Heart left ventricle (tissue), 13 donors: ENCODE results near the gene APEH.

Experiments used
- POLR2A ChIP-seq, 2 donors: fragments of 450-650 bp; IDR thresholded peaks; one replicate each; pipeline ENCODE4 v1.6.1; 2017; ENCODE audit warnings: antibody characterized with exemption in 2 of 2, mild to moderate bottlenecking in 2 of 2, moderate library complexity in 2 of 2
- TF ChIP-seq, protein P1 (sequence below), 12 donors: fragments of 200-600 bp; sonication (generic) in 4 of 12; IDR thresholded peaks; one replicate each; pipeline versions ENCODE4 v1.5.0 to v1.8.0; 2018 to 2022; ENCODE audit warnings: antibody characterized with exemption in 12 of 12, mild to moderate bottlenecking in 5 of 12
- donor health status: ischemic (EF 13 %, LVEDD 7.1; RV severe dilation, severe dysfunction).
- donor health status: DM: no; HTN: yes; CAD: no.
- donor health status: DM: no; HTN: no; CAD: no.
- donor health status: ischemic (EF 25% LVEDD 6.9; RV normal size, moderate dysfunction).
- donor health status: ischemic (EF 25% LVEDD 5.7; RV mildly dilated, moderate dysfunction).
- donor health status: ischemic (EF 35%, LVEDD 5.7; RV mildly dilated, moderate dysfunction).
- donor health status: nonischemic (EF 11% LVEDD 7.7; RV severe dilation, severe dysfunction).
- donor health status: DM: yes; HTN: yes; CAD: no.
- donor health status: PGD.
- donor health status: ischemic (EF 29% LVEDD 5.4; RV normal size, mild dysfunction).
- donor health status: nonischemic (EF 23%, LVEDD 6.1; RV moderate dilation, normal function).

- TF ChIP-seq, protein P1, sequence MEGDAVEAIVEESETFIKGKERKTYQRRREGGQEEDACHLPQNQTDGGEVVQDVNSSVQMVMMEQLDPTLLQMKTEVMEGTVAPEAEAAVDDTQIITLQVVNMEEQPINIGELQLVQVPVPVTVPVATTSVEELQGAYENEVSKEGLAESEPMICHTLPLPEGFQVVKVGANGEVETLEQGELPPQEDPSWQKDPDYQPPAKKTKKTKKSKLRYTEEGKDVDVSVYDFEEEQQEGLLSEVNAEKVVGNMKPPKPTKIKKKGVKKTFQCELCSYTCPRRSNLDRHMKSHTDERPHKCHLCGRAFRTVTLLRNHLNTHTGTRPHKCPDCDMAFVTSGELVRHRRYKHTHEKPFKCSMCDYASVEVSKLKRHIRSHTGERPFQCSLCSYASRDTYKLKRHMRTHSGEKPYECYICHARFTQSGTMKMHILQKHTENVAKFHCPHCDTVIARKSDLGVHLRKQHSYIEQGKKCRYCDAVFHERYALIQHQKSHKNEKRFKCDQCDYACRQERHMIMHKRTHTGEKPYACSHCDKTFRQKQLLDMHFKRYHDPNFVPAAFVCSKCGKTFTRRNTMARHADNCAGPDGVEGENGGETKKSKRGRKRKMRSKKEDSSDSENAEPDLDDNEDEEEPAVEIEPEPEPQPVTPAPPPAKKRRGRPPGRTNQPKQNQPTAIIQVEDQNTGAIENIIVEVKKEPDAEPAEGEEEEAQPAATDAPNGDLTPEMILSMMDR (IDR thresholded peaks at IDR 0.05) = no peak
- TF ChIP-seq POLR2A (IDR thresholded peaks at IDR 0.05) = no peak
Measured at GRCh38 chr3:49646236-49646635, 27.9 kb upstream of the APEH start.
